Hepatocyte (in vitro differentiated cells): Measurements from ENCODE around the gene IQCH.

Experiments used
- CTCF ChIP-seq: fragments of 200-600 bp; sonication (generic); IDR thresholded peaks from 2 replicates; pipeline ENCODE4 v1.5.1; 2016; ENCODE audit warnings: antibody characterized with exemption, mild to moderate bottlenecking; ENCODE audit not compliant: poor library complexity
- EZH2 ChIP-seq: fragments of 200-600 bp; sonication (generic); IDR thresholded peaks from 2 replicates; pipeline ENCODE4 v1.6.1; 2016; ENCODE audit warnings: antibody characterized with exemption, mild to moderate bottlenecking, borderline replicate concordance
- EZH2phosphoT487 ChIP-seq: fragments of 200-600 bp; sonication (generic); IDR thresholded peaks from one replicate; pipeline ENCODE4 v1.6.1; 2018; ENCODE audit warnings: antibody characterized with exemption, mild to moderate bottlenecking, low read depth, moderate library complexity; ENCODE audit not compliant: unreplicated experiment, severe bottlenecking

GRCh38 chr15:67461735-67462134, 207.1 kb downstream of the IQCH start:
- TF ChIP-seq CTCF (no peak), EZH2 (no peak), EZH2phosphoT487 (no peak)
